GM21723 (cell line): ENCODE measurements around the gene SOX6.

Source experiments
- ATAC-seq: cut with Tn5 transposase; IDR thresholded peaks from one replicate; pipeline ENCODE4 v1.9.1; 2021; ENCODE audit warnings: mild to moderate bottlenecking, moderate library complexity; ENCODE audit not compliant: unreplicated experiment

The SOX6 gene

DNA sequence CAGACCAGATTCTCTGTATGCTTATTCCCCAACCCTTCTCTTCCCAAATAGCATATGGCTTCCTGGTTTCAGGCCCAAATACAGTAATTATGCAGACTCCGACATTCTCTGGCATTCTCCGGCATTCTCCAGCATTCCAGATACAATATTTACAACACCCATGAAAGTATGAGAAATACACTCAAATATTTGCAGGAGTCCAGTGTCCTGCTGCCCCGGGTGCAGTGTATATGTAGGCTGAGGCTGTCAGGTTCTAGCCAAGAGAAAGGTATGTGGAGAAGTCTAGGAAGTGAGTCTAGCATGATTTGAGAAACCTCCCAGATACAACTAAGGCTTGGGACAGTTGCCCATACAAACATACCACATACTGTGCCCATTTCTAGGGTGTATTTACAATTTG lies 160.7 kb downstream of the SOX6 start:
- no peak for ATAC-seq

DNA sequence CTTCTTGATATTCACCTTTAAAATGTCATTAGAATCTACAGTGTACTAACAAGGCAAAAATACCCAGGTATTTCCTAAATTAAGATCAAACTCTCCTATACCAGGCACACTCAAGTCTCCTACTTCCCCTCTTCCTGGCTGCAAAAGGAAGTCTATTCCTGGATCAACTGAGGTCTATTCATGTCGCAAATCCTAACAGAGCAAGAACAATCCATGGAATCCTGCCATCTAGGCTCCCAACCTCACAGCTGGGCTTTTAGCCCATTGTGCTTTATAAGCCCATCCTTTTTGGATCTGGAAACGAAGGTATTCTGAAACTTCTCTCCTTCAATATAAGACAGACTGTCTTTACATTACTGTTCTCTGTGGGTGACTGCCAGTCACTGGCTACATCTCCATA lies 161.8 kb downstream of the SOX6 start:
- no peak for ATAC-seq

DNA sequence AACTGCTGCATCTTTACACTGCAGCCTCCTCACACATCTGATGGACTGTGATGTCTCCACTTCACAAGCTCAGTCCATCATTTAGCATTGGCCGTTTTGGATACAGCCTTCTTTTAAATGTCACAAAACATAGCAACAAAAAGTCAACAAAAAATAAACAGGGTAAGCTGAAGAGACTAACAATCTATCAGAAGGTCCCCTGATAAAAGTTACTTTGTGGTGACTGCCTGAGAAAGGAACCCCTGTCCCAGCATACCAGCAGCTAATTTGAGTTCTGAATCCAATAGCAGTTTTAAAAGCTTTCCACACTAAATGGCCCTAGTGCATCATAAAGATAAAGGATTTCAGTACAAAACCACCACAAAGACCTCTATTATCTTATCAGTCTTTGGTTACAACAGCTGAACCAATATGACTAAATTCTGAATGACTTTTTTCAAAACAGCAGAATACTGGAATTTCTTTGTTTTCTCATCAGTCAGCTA lies 162.4 kb downstream of the SOX6 start:
- no peak for ATAC-seq

DNA sequence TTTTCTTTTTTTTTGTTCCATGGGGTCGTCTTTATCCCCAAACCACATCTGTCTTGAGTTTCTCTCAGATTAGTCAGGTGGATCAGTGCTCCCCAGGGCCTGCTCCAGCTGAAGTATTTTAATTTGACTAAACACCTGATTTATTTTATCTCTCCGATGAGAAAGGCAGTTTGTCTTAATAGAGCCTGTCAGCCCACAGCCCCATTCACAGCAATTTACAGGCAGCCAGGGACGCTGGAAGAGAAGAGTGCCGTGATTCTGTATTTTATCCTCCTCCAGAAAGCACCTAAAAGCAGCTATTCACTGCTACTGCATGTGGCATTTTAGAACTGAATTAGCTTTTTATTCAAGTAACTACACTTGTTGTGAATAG lies 164.5 kb downstream of the SOX6 start:
- no peak for ATAC-seq

DNA sequence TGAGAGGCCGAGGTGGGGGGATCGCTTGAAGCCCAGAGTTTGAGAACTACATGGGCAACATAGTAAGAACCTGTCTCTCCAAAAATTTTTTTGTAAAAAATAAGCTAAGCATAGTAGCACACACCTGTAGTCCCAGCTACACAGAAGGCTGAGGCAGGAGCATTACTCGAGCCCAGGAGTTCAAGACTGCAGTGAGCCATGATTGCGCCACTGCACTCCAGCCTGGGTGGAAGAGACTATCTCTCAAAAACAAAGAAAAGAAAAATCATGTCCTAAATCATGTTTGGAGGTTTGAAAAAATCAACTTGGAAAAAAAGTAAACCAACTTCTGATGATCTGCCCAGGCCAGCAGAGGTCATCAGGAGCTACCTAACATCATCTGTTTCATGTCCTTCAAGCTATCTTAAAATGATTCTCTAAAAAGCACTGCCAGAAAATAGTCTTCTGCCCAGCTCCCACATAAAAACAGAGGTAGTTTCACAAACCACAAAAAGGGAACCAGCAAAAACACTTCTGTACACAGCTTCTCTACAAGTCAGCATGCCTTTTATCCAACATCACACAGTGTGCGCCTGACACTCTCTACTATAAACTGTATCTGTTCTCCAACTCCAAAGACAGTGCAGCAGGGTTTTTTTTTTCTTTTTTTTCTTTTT lies 165.0 kb downstream of the SOX6 start:
- ATAC-seq, result no peak

DNA sequence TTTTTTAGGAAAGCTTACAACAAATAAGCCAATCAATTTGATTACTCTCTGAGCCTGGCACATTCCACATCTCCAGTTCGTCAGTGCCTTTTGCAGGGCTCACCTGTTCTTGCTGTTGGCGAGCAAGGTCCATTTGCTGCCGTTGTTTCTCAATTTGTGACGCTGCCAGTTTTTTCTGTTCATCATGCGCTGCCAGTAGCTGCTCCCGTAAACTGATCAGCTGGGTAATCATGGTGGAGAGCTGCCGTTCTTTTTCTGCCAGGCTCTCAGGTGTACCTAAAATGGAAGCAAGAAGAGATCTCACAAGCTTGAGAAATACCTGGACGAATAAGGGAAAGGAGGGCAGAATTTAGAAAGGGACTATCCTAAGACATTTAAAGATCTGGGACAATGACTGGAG lies 169.7 kb downstream of the SOX6 start:
- ATAC-seq, result no peak

DNA sequence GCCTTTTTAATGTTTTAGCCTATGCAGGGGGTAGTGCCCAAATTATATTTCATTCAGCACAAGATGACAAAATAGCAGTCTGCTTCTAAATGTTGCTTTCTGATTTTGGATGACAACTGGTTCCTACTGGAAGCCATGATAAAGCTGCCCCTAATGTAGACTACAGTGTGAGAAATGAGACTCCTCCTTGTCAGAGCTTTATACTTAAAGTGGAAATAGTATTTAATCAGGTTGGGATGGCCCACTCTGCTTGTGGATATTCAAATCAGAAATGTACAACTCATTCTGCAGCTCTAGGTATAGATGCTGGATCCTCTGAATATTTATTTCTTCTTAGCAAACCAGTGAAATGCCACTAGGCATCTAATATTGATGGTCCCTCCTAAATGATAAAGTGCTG lies 171.3 kb downstream of the SOX6 start:
- ATAC-seq, result no peak

DNA sequence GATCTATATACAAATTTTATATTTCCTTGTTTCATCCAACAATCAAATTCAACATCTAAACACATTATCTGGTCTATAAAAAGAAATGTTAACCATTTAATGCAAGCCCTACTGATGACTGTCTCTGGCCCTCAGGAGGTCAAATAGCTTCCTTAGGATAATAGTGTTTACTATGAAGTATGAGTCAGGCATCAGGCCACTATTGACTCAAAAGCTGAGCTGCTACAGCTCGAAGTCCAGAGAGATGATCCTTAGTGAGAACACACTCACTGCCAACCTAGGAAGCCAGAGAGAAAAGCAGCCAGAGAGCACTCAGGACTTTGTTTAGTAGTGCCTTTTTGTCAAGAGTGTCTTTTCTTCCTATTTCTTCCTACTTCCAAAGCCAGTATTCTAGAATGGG lies 171.8 kb downstream of the SOX6 start:
- ATAC-seq, result no peak

DNA sequence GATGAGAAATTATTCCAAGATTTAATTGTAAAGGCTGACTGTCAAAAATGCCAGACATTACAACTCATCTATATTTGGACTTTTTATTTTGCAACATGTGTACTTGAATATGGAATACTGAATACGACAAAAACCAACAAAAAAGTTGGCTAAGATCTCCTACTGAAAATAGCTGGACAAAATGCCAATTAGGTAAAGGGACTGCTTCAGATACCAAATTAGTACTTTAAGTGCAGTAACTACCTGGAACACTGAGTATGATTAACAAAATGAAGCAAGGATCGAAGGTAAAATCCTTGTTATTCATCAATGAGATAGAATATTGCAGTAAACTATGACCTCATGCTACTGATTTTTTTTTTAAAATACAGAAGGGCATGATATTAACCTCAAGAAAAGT lies 173.8 kb downstream of the SOX6 start:
- ATAC-seq, result no peak

DNA sequence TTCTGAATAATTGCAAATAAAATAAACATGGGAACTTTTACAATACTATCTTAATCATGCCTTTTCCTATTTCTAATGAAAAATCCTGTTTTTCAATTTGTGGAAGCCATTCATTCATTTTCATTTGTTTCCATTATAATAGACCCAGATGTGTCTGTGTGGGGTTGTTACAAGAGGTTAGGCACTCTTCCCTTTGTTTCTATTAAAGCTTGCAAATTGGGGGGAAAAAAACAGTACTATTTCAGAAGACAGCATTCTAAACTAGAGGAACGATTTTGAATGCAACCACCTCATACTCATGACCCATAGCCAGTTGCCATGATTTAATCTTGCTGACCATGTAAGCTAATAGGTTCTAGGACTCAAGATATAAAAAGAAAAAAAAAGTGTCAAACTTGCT lies 175.5 kb downstream of the SOX6 start:
- ATAC-seq, result no peak

DNA sequence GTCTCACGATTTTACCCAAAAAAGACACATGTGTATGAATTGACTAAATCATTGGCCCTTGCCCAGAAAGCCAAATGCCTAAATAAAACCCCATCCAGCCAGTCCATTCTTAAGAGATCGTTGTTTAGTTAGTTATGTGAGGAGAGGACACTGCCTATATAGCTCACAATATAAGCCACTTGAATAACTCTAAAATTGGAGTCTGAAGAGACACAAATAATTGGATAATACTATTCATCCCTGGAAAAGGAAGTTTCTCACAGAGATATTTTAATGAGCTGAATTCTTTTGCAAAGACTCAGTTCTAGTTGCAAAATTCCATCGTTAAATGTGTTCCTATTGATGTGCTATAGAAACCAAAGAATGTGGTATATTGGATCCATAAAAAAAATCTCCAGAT lies 176.7 kb downstream of the SOX6 start:
- ATAC-seq, result no peak

DNA sequence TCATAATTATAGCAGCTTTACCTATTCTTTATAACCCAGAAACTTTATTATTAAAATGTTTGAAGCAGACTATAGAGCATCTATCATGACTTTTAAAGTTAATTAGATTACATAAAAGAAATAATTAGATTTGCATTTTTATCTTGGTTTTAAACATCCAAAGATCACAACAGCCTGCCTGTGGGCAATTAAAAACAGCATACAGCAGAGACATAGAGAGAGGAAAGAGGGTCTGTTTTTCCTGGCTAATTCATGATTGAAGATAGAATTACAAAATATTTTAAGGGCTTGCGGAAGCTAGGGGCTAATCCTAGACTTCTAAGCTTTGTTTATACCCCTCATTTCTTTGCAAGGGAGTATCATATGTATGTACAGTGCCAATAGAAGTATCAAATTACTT lies 178.1 kb downstream of the SOX6 start:
- no peak for ATAC-seq

DNA sequence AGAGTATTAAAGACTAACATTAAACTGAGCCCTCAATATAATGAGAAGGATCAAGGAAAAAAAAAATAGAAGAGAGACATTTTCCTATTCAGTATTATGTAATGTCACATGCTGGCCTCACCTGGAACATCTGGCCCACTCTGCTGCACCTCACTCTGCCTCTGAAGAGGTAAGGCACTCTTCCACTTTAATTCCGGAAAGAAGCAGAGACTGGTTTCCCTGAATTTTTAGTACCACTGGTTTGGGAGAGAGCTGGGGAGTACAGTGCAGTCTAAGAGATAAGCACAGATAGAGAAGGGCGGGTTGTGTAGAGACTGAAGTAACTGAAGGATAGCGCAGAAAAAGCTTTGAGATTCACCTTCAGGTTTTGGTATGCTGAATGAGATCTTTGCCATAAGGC lies 178.7 kb downstream of the SOX6 start:
- ATAC-seq, result no peak

DNA sequence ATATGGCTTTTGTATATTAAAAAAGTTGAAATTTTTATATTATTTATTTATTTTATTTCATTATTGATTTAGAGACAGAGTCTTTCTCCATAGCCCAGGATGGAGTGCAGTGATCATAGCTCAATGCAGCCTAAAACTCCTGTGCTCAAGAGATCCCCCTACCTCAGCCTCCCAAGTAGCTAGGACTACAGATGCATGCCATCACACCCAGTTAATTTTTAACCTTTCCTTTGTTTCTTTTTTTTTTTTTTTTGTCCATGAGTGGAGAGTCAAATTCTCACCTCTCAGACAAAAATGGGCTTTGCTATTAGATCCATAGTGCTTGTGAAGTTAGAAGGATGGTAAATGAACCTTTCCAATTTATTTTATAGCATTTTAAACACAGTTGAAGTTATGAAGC lies 182.5 kb downstream of the SOX6 start:
- ATAC-seq, result no peak

DNA sequence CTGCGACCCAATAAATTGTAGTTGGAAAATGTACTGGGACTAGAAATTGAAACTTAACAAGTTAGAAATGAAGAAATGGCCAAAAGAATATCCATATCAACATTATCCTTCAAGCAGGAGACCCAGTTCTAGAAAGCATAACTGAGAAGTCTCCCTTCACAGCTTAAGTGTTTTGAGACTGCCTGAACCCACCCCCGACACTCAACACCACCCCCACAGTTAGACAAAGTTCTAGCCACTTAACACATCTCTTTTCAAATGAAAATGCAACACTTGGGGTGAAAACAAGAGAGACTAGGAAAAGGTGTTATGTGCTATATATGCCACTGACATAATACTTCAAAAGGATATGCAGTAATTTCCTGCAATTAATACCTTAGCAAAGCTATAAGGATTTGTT lies 184.5 kb downstream of the SOX6 start:
- ATAC-seq, result no peak

DNA sequence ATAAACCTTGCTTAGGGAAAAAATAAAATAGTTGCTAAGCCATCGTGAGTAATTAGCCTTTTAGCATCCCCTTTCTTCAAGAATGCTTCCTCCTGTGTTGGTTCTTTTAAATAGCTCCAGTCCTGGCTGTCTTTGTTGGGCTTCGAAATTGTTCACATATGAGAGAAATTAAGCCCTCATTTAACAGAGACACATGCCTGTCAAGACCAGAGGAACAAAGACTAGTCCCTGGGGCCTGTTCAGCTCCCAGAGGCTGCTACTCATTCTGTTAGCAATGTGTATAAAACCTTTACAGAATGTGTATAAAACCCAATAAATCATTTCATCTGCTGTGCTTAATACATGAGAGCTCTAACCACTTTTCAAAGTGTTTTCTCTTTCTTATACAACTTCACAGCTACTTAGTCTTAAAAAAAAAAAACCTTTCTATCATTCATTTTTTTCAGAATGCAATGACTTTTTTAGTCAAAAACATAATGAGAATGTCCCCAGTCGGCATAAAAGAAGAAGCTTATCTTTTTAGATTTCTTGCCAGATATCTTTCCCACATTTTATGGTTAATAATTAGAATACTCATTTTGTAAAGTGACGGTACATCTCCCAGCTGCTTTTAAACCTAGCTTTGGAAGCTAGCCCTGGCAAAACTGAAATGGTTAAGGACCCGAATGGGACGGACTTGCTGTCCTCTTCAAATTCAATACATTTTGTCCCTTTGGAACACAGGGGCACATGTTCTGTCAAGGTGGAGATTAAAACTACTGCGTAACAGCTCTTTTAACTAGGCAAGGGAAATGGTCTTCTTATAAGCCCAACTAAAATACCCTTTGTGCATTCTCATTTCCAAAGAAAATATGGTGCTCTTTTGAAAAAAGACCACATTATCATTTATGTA lies 186.1 kb downstream of the SOX6 start:
- no peak for ATAC-seq

DNA sequence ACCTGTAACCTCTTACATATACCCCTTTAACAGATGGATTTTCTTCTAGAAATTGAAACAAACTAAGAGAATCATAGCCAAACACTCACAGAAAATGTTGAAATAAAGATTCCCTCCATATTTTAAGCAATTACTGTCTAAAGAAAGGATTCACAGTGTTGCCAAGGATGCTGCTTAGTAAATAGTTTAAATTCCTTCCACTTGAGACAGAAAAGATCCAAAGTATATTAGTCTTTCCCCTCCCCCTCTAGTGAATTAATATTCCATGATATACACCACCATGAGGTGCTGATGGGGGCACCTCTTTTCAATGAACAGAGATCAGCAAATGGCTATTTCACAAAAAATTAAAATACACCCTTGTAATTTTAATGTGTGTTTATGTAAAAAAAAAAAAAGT lies 186.8 kb downstream of the SOX6 start:
- no peak for ATAC-seq

DNA sequence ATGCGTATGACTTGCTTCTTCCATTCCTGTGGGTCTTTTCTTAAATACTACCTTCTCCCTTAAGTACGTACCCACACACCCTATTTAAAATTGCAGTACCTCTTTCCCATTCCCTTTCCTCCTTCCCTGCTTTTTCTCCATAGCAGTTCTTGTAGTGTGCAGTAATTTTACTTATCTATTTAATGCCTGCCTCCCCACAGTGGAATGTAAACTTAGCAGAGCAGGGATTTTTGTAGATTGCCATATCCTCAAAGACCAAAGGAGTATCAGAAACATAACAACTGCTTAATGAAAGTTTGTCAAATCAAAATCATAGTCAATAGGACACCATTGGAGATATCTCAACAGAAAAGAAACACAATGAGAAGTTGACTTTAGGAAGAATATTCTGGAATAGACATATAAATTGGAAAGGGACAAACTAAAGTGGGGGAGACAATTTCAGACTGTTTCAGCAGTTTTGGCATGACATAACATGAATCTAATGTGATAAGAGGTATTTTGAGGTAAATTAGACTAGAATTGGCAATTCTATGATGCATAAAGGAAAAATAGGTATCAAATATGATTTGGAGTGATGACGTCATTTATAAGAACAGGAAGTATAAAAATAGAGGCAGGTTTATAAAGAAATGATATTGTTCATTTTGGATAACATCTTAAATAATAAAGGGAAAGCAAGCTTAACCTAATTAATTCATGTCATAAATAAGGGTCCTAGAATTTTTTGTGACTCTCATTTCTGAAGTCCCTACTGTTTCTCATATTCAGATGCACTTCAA lies 188.4 kb downstream of the SOX6 start:
- no peak for ATAC-seq

DNA sequence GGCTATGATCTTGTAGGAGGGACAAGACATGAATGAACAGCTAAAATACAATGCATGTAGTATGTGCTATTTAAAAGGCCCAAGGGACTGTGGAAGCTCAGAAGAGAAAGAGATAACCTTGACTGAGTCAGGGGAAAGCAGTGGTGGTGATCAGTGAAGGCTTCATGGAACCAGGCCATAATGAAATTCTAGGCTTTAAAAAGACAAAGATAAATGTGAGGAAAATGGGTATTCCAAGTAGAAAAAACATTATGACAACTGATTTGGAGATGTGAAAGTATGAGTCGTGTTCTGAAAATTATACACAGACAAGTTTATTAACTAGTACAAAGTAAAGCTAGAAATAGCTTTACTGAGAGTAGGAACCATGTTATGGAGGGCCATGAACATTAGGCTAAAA lies 189.8 kb downstream of the SOX6 start:
- no peak for ATAC-seq

DNA sequence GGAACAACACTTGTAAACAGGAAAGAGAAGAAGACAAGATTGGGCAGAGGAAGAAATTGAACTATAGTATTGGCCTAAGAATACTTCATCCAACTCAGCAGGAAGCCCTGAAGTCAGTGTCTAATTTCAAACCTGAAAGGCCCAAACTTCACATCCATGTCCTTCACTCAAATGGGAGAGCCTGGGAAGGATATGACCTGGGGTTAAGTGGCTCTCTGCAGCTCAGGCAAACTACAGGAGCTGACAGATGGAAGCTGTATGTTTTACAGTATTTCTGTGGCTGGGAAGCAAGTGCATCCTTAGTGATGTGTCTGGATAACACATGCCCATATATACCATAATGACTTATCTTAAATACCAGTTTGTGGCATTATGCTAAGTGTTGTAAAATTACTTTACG lies 196.2 kb downstream of the SOX6 start:
- ATAC-seq, result no peak

DNA sequence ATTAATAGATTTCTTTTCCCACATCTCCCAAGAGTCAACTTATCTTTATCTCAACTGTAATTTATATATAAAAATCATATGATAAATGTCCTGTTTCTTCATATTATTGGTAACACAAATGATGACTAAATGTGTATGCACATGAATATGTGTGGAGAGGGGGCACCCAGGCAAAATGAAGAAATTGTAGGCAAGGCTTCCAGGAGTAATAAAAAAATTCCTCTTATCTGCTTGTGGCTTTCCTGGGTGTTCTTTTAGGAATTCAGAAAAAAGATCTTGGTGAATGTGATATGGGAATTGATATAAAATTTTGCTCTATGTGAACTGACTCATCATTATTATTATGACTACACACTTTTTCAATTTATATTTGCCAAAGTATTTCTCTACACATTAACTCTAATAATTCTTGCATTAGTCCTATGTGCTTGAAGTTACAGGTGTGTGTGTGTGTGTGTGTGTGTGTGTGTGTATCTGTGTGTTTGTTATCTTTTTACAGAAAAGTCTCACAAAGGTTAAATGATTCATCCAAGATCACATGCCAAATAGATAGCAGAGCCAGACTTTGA lies 197.8 kb downstream of the SOX6 start:
- no peak for ATAC-seq
